ENCODE measurements around the gene SLC38A2.
A peak's percentile ranks its signal among the peaks of the same experiment; 100 is the strongest.

SLC38A2 gene

DNA sequence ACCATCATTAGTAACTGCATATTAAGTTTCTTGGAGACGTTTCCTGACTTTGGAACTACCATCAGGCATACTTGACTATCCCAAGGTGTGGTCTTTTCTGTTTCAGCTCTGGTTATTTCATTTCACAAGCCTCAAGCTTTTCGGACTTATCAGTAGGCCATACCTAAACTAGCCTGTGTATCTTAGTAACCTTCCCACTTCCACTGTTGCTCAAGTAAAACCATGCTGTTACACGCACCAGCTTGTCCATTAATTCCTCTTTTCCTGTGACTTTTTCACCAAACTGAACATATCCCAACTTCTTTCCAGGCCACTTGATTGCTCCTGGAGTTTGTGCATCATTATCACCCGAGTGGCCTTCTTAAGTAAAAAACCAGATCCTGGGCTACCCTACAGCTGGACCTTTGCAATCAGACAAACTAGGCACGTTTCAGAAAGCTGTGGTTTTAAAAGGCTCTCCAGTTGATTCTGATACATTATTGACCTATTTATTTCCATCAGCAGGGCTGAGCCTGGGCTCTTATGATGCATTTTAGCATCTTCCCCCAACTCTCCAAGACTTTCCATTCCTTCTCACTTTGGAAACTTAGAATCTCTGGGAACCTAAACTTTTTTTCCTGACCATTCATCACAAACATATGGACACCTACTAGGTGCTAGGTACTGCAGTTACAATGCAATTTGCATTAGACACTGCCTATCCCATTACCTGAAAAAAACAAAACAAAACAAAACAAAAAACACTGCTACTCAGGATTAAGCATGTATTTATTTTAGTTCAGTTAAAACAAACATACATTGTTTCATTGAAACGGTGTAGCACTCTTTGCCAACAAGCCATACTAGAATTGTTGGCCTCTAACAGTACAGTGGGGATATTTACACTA, 14.9 kb downstream of the SLC38A2 start:
- Histone ChIP-seq H2BK120ac (ENCODE audit: low read depth, low read length) (no peak overlapping the region), H4K8ac (ENCODE audit: low read length) (no peak overlapping the region), H3K79me1 (replicated peaks; ENCODE audit: low read length, poor library complexity, severe bottlenecking) (no peaks in the 10 kb centered on the region), H2BK5ac (ENCODE audit: low read depth, low read length, poor library complexity, severe bottlenecking) (no peak overlapping the region), H3K23ac (ENCODE audit: low read length in 2 of 2) (no peak overlapping the region), H4K91ac (ENCODE audit: low read length) (no peak overlapping the region), H3K27me3 (ENCODE audit: control insufficient read depth in 1 of 2, insufficient read depth in 1 of 2, low read length in 2 of 2) (no peaks in the 10 kb centered on the region), H3K27ac (ENCODE audit: low read length, poor library complexity, severe bottlenecking) (peak overlapping the region; percentile 19), H2BK15ac (ENCODE audit: low read depth, poor library complexity, severe bottlenecking) (no peak overlapping the region), H3K4me1 (ENCODE audit: control insufficient read depth, insufficient read depth, low read depth, low read length) (no peaks in the 10 kb centered on the region), H2BK12ac (ENCODE audit: low read length in 2 of 2) (no peak overlapping the region), H3K18ac (ENCODE audit: low read depth in 1 of 2, low read length in 2 of 2) (no peak overlapping the region), H2AFZ (ENCODE audit: low read depth, low read length) (no peak overlapping the region), H3K14ac (ENCODE audit: low read length in 2 of 2) (no peak overlapping the region), H3K4me3 (ENCODE audit: insufficient read depth in 1 of 2, low read depth in 1 of 2, low read length in 2 of 2) (no peak overlapping the region), H2AK5ac (ENCODE audit: low read length, severe bottlenecking) (no peak overlapping the region), H3K4me2 (ENCODE audit: low read length, poor library complexity, severe bottlenecking) (no peak overlapping the region), H3K36me3 (ENCODE audit: control insufficient read depth in 1 of 2, insufficient read depth in 2 of 2, low read depth in 1 of 2, low read length in 2 of 2) (peaks cover 0 to 48% of the 10 kb centered on the region in 2 experiments), H3K4ac (ENCODE audit: low read depth in 1 of 2, low read length in 2 of 2) (no peak overlapping the region), H3K9me3 (ENCODE audit: control insufficient read depth, low read length) (no peaks in the 10 kb centered on the region), H3K9ac (ENCODE audit: low read length) (no peak overlapping the region)
- WGBS, result 34% methylated on average over 6 of the region's 6 CpGs
- DNase-seq, result peak; percentile 85

DNA sequence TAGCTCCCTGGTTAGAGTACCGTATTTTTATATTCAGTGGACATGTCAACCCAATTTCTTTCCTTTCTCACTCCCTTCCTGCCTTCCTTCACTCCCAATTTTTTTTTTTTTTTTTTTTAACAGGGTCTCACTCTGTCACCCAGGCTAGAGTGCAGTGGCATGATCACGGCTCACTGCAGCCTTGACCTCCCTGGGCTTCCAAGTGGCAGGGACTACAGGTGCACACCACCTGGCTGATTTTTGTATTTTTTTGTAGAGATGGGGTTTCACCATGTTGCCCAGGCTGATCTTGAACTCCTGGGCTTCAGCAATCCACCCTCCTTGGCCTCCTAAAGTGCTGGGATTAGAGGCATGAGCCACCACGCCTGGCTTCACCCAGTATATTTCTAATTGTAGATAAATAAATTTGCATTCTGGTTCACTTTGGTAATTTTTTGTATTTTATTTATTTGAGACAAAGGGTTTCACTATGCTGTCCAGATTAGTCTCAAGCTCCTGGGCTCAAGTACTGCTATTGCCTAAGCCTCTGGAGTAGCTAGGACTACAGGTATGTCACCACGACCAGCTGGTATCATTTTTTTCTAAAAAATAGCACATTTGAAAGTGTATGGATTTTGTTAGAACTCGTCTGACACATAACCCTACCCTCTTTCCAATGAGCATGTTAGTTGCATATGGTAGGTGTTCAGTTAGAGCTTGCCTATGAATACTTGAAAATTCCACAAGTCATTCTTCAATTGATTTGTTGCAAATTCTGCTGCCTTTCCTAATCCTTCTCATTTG, 15.7 kb downstream of the SLC38A2 start:
- Histone ChIP-seq H2BK120ac (ENCODE audit: low read depth, low read length) (no peak overlapping the region), H3K27ac (ENCODE audit: low read length, poor library complexity, severe bottlenecking) (peak overlapping the region; percentile 19), H3K27me3 (ENCODE audit: control insufficient read depth in 1 of 2, insufficient read depth in 1 of 2, low read length in 2 of 2) (no peaks in the 10 kb centered on the region), H3K9ac (ENCODE audit: low read length) (no peak overlapping the region), H2BK5ac (ENCODE audit: low read depth, low read length, poor library complexity, severe bottlenecking) (no peak overlapping the region), H3K4me3 (ENCODE audit: insufficient read depth in 1 of 2, low read depth in 1 of 2, low read length in 2 of 2) (no peak overlapping the region), H3K36me3 (ENCODE audit: control insufficient read depth in 1 of 2, insufficient read depth in 2 of 2, low read depth in 1 of 2, low read length in 2 of 2) (peaks cover 0 to 39% of the 10 kb centered on the region in 2 experiments), H2AFZ (ENCODE audit: low read depth, low read length) (no peak overlapping the region), H4K91ac (ENCODE audit: low read length) (no peak overlapping the region), H3K4ac (ENCODE audit: low read depth in 1 of 2, low read length in 2 of 2) (no peak overlapping the region), H3K79me1 (replicated peaks; ENCODE audit: low read length, poor library complexity, severe bottlenecking) (no peaks in the 10 kb centered on the region), H2BK12ac (ENCODE audit: low read length in 2 of 2) (no peak overlapping the region), H4K8ac (ENCODE audit: low read length) (no peak overlapping the region), H3K9me3 (ENCODE audit: control insufficient read depth, low read length) (no peaks in the 10 kb centered on the region), H3K4me1 (ENCODE audit: control insufficient read depth, insufficient read depth, low read depth, low read length) (no peaks in the 10 kb centered on the region), H3K18ac (ENCODE audit: low read depth in 1 of 2, low read length in 2 of 2) (no peak overlapping the region), H3K4me2 (ENCODE audit: low read length, poor library complexity, severe bottlenecking) (no peak overlapping the region), H3K23ac (ENCODE audit: low read length in 2 of 2) (no peak overlapping the region), H2BK15ac (ENCODE audit: low read depth, poor library complexity, severe bottlenecking) (no peak overlapping the region), H2AK5ac (ENCODE audit: low read length, severe bottlenecking) (no peak overlapping the region), H3K14ac (ENCODE audit: low read length in 2 of 2) (no peak overlapping the region)
- DNase-seq, result peak; percentile 72
- 83% methylated on average over 3 of the region's 5 CpGs for WGBS

DNA sequence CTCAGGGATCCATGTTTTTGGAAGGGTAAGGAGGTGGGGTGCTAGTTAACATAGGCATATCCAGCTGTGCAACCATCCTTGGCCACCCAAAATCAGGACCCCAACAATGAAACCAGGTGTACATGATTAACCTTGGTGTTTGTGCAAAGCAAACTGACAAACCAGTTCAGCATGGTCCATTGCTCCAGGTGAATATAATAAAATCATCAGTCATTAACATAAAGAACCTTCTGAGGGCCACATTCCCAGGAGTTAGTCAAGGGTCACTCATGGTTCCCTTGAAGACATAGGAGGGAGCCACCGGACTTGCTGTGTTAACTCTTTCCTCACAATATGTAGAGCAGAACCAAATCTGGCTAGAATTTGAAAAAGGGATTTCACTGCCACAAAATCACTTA, 17.8 kb downstream of the SLC38A2 start:
- WGBS, result 86% methylated on average over 1 of the region's 1 CpG
- Histone ChIP-seq H3K27ac (ENCODE audit: low read length, poor library complexity, severe bottlenecking) (no peak overlapping the region), H3K79me1 (replicated peaks; ENCODE audit: low read length, poor library complexity, severe bottlenecking) (no peaks in the 10 kb centered on the region), H3K4me3 (ENCODE audit: insufficient read depth in 1 of 2, low read depth in 1 of 2, low read length in 2 of 2) (no peak overlapping the region), H4K8ac (ENCODE audit: low read length) (no peak overlapping the region), H3K4ac (ENCODE audit: low read depth in 1 of 2, low read length in 2 of 2) (no peak overlapping the region), H2AK5ac (ENCODE audit: low read length, severe bottlenecking) (no peak overlapping the region), H3K18ac (ENCODE audit: low read depth in 1 of 2, low read length in 2 of 2) (no peak overlapping the region), H3K23ac (ENCODE audit: low read length in 2 of 2) (no peak overlapping the region), H4K91ac (ENCODE audit: low read length) (no peak overlapping the region), H3K27me3 (ENCODE audit: control insufficient read depth in 1 of 2, insufficient read depth in 1 of 2, low read length in 2 of 2) (no peaks in the 10 kb centered on the region), H2BK12ac (ENCODE audit: low read length in 2 of 2) (no peak overlapping the region), H3K9me3 (ENCODE audit: control insufficient read depth, low read length) (no peaks in the 10 kb centered on the region), H2AFZ (ENCODE audit: low read depth, low read length) (no peak overlapping the region), H2BK15ac (ENCODE audit: low read depth, poor library complexity, severe bottlenecking) (no peak overlapping the region), H3K14ac (ENCODE audit: low read length in 2 of 2) (no peak overlapping the region), H2BK5ac (ENCODE audit: low read depth, low read length, poor library complexity, severe bottlenecking) (no peak overlapping the region), H2BK120ac (ENCODE audit: low read depth, low read length) (no peak overlapping the region), H3K36me3 (ENCODE audit: control insufficient read depth in 1 of 2, insufficient read depth in 2 of 2, low read depth in 1 of 2, low read length in 2 of 2) (peaks cover 0 to 19% of the 10 kb centered on the region in 2 experiments), H3K4me2 (ENCODE audit: low read length, poor library complexity, severe bottlenecking) (no peak overlapping the region), H3K9ac (ENCODE audit: low read length) (no peak overlapping the region), H3K4me1 (ENCODE audit: control insufficient read depth, insufficient read depth, low read depth, low read length) (no peaks in the 10 kb centered on the region)
- DNase-seq, result peak; percentile 15

DNA sequence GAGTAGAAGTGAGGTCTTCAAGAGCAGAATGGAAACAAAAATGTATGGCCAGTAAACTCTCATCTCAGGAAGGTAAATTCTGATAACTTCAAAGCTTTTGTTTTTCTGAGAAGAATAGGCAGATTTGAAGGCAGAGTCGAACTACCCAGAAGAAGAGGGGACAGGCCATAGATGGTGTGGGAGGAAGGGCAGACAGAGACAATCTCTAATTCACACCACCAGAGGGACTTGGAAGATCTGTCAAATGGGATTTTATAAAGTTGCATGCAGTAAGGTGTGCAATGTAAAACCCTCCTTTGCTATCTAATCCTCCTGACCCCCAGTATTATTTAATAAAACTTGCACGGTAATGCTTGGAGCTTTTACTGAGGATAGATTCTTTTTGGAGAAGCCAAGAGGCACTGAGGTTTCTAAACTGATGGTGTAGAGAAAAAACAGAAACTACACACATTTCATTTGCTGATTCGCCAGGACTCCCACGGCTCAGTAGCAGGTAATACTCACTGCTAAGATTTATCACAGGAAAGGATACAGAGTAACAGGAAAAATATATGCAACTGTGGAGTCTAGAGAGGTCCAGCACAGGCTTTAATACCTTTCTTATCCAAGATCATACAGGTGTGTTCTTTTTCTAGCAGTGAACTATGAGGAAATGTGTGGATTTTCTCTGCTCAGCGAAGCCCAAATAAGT, 18.3 kb downstream of the SLC38A2 start:
- Histone ChIP-seq H3K4ac (ENCODE audit: low read depth in 1 of 2, low read length in 2 of 2) (no peak overlapping the region), H3K23ac (ENCODE audit: low read length in 2 of 2) (no peak overlapping the region), H4K91ac (ENCODE audit: low read length) (no peak overlapping the region), H2AFZ (ENCODE audit: low read depth, low read length) (no peak overlapping the region), H3K4me1 (ENCODE audit: control insufficient read depth, insufficient read depth, low read depth, low read length) (no peaks in the 10 kb centered on the region), H3K4me2 (ENCODE audit: low read length, poor library complexity, severe bottlenecking) (no peak overlapping the region), H2BK120ac (ENCODE audit: low read depth, low read length) (no peak overlapping the region), H3K4me3 (ENCODE audit: insufficient read depth in 1 of 2, low read depth in 1 of 2, low read length in 2 of 2) (no peak overlapping the region), H3K18ac (ENCODE audit: low read depth in 1 of 2, low read length in 2 of 2) (no peak overlapping the region), H3K9ac (ENCODE audit: low read length) (no peak overlapping the region), H3K36me3 (ENCODE audit: control insufficient read depth in 1 of 2, insufficient read depth in 2 of 2, low read depth in 1 of 2, low read length in 2 of 2) (peaks cover 0 to 14% of the 10 kb centered on the region in 2 experiments), H2BK5ac (ENCODE audit: low read depth, low read length, poor library complexity, severe bottlenecking) (no peak overlapping the region), H2BK15ac (ENCODE audit: low read depth, poor library complexity, severe bottlenecking) (no peak overlapping the region), H3K9me3 (ENCODE audit: control insufficient read depth, low read length) (no peaks in the 10 kb centered on the region), H3K14ac (ENCODE audit: low read length in 2 of 2) (no peak overlapping the region), H3K27ac (ENCODE audit: low read length, poor library complexity, severe bottlenecking) (no peak overlapping the region), H4K8ac (ENCODE audit: low read length) (no peak overlapping the region), H3K27me3 (ENCODE audit: control insufficient read depth in 1 of 2, insufficient read depth in 1 of 2, low read length in 2 of 2) (no peaks in the 10 kb centered on the region), H2AK5ac (ENCODE audit: low read length, severe bottlenecking) (no peak overlapping the region), H2BK12ac (ENCODE audit: low read length in 2 of 2) (no peak overlapping the region), H3K79me1 (replicated peaks; ENCODE audit: low read length, poor library complexity, severe bottlenecking) (no peaks in the 10 kb centered on the region)
- 90% methylated on average over 3 of the region's 5 CpGs for WGBS
- DNase-seq, result peak; percentile 12
